CD4-positive, CD25-positive, alpha-beta regulatory T cell (primary cell): ENCODE data around the gene ALKAL2. TPM values are rescaled to one million over a fixed set of nuclear protein-coding genes. Genes with fewer than 3 reads are reported as not detected.

Experiments
- ATAC-seq, 2 donors: fragments of 150-1000 bp; cut with Tn5 transposase; one replicate each; pipeline ENCODE4 v1.10.0; 2021; ENCODE audit warnings: low read depth in 2 of 2, moderate number of reproducible peaks in 2 of 2, moderate library complexity in 1 of 2
- DNase-seq, 3 donors: peaks; one replicate each; pipeline versions ENCODE4 v3.0.0 to v3.0.0-alpha.2; 2012 to 2022; ENCODE audit warnings: mixed read lengths in 1 of 3
- H3K27ac ChIP-seq: one replicate; pipeline ENCODE4 v1.7.0; 2013; ENCODE audit warnings: mild to moderate bottlenecking, low read length; ENCODE audit not compliant: insufficient read depth, poor library complexity, severe bottlenecking
- H3K27me3 ChIP-seq: one replicate; pipeline ENCODE4 v1.7.0; 2013; ENCODE audit warnings: low read length; ENCODE audit not compliant: control insufficient read depth, insufficient read depth
- H3K36me3 ChIP-seq: one replicate; pipeline ENCODE4 v1.7.0; 2013; ENCODE audit warnings: mild to moderate bottlenecking, low read length, moderate library complexity; ENCODE audit not compliant: control insufficient read depth, insufficient read depth
- H3K4me1 ChIP-seq: 2 replicates; pipeline ENCODE4 v1.7.0; 2013; ENCODE audit warnings: mild to moderate bottlenecking, low read length; ENCODE audit not compliant: insufficient read depth, control insufficient read depth, poor library complexity, severe bottlenecking
- H3K4me3 ChIP-seq: one replicate; pipeline ENCODE4 v1.7.0; 2013; ENCODE audit warnings: low read depth, mild to moderate bottlenecking, low read length, moderate library complexity
- H3K9me3 ChIP-seq, 2 experiments: 1 replicate in 1 of 2; 2 replicates in 1 of 2; pipeline ENCODE4 v1.7.0; 2013; ENCODE audit warnings: low read length in 2 of 2, mild to moderate bottlenecking in 1 of 2, moderate library complexity in 1 of 2; ENCODE audit not compliant: control insufficient read depth in 2 of 2
- H3K27ac Mint-ChIP-seq, 3 donors: one replicate each; pipeline ENCODE4 v1.8.0; 2020 to 2022; ENCODE audit warnings: mild to moderate bottlenecking in 3 of 3, mixed read lengths in 3 of 3, moderate library complexity in 2 of 3
- H3K27me3 Mint-ChIP-seq: one replicate; pipeline ENCODE4 v1.8.0; 2022; ENCODE audit warnings: mild to moderate bottlenecking, mixed read lengths
- H3K36me3 Mint-ChIP-seq: one replicate; pipeline ENCODE4 v1.8.0; 2020; ENCODE audit warnings: mixed read lengths
- H3K4me1 Mint-ChIP-seq, 4 donors: one replicate each; pipeline ENCODE4 v1.8.0; 2020 to 2022; ENCODE audit warnings: mixed read lengths in 4 of 4, mild to moderate bottlenecking in 1 of 4
- H3K4me3 Mint-ChIP-seq, 4 donors: one replicate each; pipeline ENCODE4 v1.8.0; 2020 to 2022; ENCODE audit warnings: mild to moderate bottlenecking in 4 of 4, mixed read lengths in 4 of 4, moderate library complexity in 3 of 4
- H3K9me3 Mint-ChIP-seq, 7 donors: one replicate each; pipeline ENCODE4 v1.8.0; 2020 to 2022; ENCODE audit warnings: mixed read lengths in 7 of 7, mild to moderate bottlenecking in 3 of 7, moderate library complexity in 2 of 7
- polyA plus RNA-seq, 4 donors: library from polyadenylated mRNA; unstranded; fragments of 300-500 nt; fragmentation: Illumina TruSeq; gene quantifications; one replicate each; pipeline ENCODE4 v1.2.3, GENCODE V29; 2021
- total RNA-seq: library from RNA; stranded (reverse); gene quantifications from one replicate; pipeline ENCODE4 v1.2.3, GENCODE V29; 2022

The ALKAL2 gene
- total and polyA plus RNA-seq, 5 donors from 2014 or later, result 0.80 TPM; not detected in 4

DNA sequence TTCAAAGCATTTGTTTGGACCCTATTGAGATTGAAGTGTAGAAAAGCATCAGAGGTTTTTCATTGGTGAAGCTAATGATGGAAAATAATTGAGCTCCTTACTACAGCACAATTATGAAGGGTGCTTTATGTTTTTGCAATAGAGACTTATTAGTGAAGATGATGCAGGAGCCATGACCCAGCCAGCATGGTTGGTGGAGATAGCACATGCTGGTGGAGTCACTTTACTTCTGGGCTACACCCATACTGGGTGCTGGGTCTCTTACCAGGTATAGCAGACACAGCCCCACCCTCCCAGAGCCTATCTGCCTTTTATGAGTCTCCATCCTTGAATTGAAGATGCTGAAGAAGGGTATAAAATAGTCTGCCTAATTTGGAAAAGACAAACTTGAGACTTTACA lies 19.6 kb downstream of the ALKAL2 start:
- Histone ChIP-seq H3K4me1 (peaks cover 35% of the 10 kb centered on the region), H3K36me3 (peaks cover 28% of the 10 kb centered on the region), H3K27ac (no peak overlapping the region), H3K4me3 (no peak overlapping the region), H3K9me3 (no peaks in the 10 kb centered on the region), H3K27me3 (no peaks in the 10 kb centered on the region)
- peaks cover 0 to 2% (median 0%) of the 10 kb centered on the region in 7 donors for H3K9me3 Mint-ChIP-seq
- H3K4me1 Mint-ChIP-seq, result peaks cover 22 to 74% (median 48%) of the 10 kb centered on the region in 4 donors
- ATAC-seq, result no peak
- DNase-seq, result no peak
- peaks cover 17% of the 10 kb centered on the region for H3K36me3 Mint-ChIP-seq
- H3K4me3 Mint-ChIP-seq, result peak overlapping the region in 2 of 4 donors; percentile 12 to 16
- H3K27ac Mint-ChIP-seq, result peak overlapping the region in 1 of 3 donors; percentile 41
- H3K27me3 Mint-ChIP-seq, result no peaks in the 10 kb centered on the region

DNA sequence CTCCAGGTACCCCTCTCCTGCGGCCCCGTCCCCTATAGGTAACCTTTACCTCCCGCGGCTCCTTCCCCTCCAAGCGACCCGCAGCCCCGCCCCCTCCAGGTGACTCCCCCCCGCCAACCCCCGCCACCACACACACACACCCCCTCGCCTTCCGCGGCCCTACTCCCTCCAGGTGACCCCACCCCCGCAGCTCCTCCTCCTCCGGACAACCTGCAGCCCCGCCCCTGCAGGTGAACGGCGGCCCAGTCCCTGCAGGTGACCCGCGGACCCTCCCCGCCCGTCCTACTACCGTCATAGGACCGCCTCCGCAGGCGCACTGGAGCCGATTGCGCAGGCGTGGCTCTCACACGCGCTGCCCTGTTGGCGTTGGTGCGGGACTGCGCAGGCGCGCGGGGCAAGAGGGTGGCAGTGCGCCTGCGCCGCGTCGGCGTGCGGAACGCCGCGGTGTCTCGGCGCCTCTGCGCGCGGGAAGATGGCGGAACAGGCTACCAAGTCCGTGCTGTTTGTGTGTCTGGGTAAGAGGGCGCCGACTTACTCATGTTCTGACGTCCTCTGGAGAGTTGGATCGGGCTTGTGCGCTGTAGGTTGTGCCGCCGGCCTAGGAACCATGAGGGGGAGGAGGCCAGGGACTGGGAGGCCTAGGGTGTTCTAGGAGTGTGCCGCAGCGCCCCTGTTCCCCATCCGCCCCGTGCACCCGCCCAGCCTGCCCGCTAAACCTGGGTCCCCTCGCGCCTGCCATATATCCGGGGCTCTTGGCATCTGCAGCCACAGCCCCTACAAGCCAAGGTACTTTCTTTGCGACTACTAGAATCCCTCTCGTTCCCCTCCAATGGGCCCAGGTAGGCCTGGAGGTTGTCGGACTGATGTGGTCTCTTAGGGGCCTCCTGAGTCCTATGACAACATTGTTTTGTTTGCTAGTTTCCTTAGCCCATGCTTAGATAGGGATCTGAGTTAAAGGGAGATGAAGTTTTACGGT lies 23.1 kb downstream of the ALKAL2 start, which contains the start of gene ACP1:
TSS of gene ACP1 (plus strand) at position 455 of the 976 bp plus-strand sequence. CDS start at position 473, 18 bp downstream.
- Mint-ChIP-seq H3K27ac (peak within 1 kb of the TSS; percentile 93 to 98 (median 95)), H3K36me3 (peaks cover 7% of the 10 kb centered on the region), H3K27me3 (peaks cover 4% of the 10 kb centered on the region), H3K9me3 (peaks cover 0 to 3% (median 0%) of the 10 kb centered on the region in 7 donors), H3K4me1 (peaks cover 22 to 69% (median 31%) of the 10 kb centered on the region in 4 donors), H3K4me3 (peak within 1 kb of the TSS; percentile 92 to 98 (median 94))
- peak; percentile 80 to 82 for ATAC-seq
- H3K9me3 ChIP-seq, result no peaks in the 10 kb centered on the region
- no peaks in the 10 kb centered on the region for H3K36me3 ChIP-seq
- no peaks in the 10 kb centered on the region for H3K27me3 ChIP-seq
- DNase-seq, result peak; percentile 94 to 97 (median 96)
- peak within 1 kb of the TSS; percentile 91 for H3K4me3 ChIP-seq
- H3K4me1 ChIP-seq, result peaks cover 39% of the 10 kb centered on the region
- H3K27ac ChIP-seq, result peak within 1 kb of the TSS; percentile 89

GRCh38 chr2:263774-264492 lies 24.0 kb downstream of the ALKAL2 start, which contains the start of gene SH3YL1:
TSS of gene SH3YL1 (minus strand) at chr2:264032. CDS start at chr2:263984, 48 bp downstream.
- peaks cover 7% of the 10 kb centered on the region for H3K36me3 Mint-ChIP-seq
- H3K27ac ChIP-seq, result peak within 1 kb of the TSS; percentile 89
- peak; percentile 54 to 76 (median 69) for DNase-seq
- H3K9me3 Mint-ChIP-seq, result peaks cover 0 to 3% (median 0%) of the 10 kb centered on the region in 7 donors
- no peaks in the 10 kb centered on the region for H3K9me3 ChIP-seq
- no peaks in the 10 kb centered on the region for H3K27me3 ChIP-seq
- no peaks in the 10 kb centered on the region for H3K36me3 ChIP-seq
- H3K4me1 Mint-ChIP-seq, result peaks cover 18 to 62% (median 25%) of the 10 kb centered on the region in 4 donors
- H3K27ac Mint-ChIP-seq, result peak within 1 kb of the TSS; percentile 93 to 98 (median 95)
- peaks cover 4% of the 10 kb centered on the region for H3K27me3 Mint-ChIP-seq
- H3K4me3 ChIP-seq, result peak within 1 kb of the TSS; percentile 91
- peak within 1 kb of the TSS; percentile 92 to 98 (median 94) for H3K4me3 Mint-ChIP-seq
- peak; percentile 22 to 37 for ATAC-seq
- peaks cover 39% of the 10 kb centered on the region for H3K4me1 ChIP-seq

DNA sequence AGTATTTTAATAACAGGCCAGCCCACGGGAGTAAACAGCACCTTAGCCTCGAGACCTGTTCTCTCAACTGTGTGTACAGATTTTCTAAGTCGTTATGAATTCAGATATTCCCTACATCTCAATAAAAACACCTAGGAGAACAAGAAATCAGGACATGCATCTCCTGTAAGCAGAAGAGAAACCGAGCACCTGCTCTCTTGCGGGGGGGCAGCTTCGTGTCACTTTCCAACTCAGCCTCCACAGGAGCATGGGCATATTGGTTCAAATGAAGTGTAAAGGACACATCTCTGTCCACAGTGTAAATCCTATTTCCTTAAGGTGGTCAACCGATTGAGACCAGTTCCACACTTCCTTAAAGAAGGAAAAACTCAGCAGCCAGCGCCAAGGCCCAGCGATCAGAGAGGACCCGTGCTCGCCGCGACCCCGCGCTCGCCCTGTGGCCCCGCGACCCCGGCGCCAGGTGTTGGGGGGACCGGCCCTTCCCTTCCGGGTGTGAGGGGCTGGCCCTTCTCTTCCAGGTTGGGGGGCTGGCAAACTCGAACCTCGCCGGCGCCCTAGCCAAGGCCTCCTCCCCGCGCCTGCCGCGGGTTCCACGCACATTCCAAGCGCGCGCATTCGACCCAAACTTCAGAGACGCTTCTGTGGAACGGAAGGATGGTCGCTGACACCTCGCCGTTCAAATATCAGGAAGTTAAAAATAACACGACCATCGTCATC lies 24.7 kb downstream of the ALKAL2 start:
- Mint-ChIP-seq H3K4me3 (peak overlapping the region; percentile 92 to 95 (median 92)), H3K9me3 (peaks cover 0 to 7% (median 2%) of the 10 kb centered on the region in 7 donors), H3K27me3 (peaks cover 4% of the 10 kb centered on the region), H3K4me1 (peaks cover 11 to 56% (median 20%) of the 10 kb centered on the region in 4 donors), H3K27ac (peak overlapping the region; percentile 71 to 89 (median 88)), H3K36me3 (peaks cover 7% of the 10 kb centered on the region)
- Histone ChIP-seq H3K36me3 (no peaks in the 10 kb centered on the region), H3K27me3 (no peaks in the 10 kb centered on the region), H3K27ac (peak overlapping the region; percentile 89), H3K4me3 (peak overlapping the region; percentile 69), H3K9me3 (no peaks in the 10 kb centered on the region), H3K4me1 (peaks cover 35% of the 10 kb centered on the region)
- ATAC-seq, result no peak
- DNase-seq, result no peak

DNA sequence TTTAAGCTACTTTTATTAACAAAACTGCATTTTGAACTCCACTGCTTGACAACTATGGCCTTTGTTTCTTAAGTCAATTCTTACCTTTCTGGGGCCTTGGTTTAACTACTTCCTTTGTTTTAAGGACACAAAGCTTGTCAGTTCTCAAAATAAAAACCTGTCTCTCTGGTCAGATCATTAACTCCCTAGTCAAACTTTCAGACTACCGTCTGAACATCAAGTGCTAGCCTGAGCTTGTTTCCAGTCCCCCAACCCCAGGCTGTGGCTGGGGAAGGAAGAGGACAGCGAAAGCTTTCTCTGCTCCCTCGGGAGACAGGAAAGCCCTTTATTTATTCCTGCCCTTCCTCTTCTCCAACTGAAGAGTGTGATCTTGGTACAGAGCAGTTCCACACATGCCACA lies 25.8 kb downstream of the ALKAL2 start:
- peaks cover 0 to 9% (median 2%) of the 10 kb centered on the region in 7 donors for H3K9me3 Mint-ChIP-seq
- peak overlapping the region in 2 of 3 donors; percentile 27 to 89 for H3K27ac Mint-ChIP-seq

GRCh38 chr2:260507-261161 lies 27.3 kb downstream of the ALKAL2 start:
- Mint-ChIP-seq H3K4me3 (no peak overlapping the region), H3K27ac (no peak overlapping the region), H3K27me3 (peaks cover 4% of the 10 kb centered on the region)

More for the DNA sequence above, 25.8 kb downstream of the ALKAL2 start:
- peaks cover 4% of the 10 kb centered on the region for H3K27me3 Mint-ChIP-seq
- H3K27ac ChIP-seq, result no peak overlapping the region
- peaks cover 4 to 46% (median 15%) of the 10 kb centered on the region in 4 donors for H3K4me1 Mint-ChIP-seq
- H3K4me3 Mint-ChIP-seq, result peak overlapping the region; percentile 76 to 93 (median 86)
- H3K36me3 Mint-ChIP-seq, result peaks cover 7% of the 10 kb centered on the region
- H3K27me3 ChIP-seq, result no peaks in the 10 kb centered on the region
- ATAC-seq (no peak), DNase-seq (no peak)
- H3K4me1 ChIP-seq, result peaks cover 27% of the 10 kb centered on the region
- no peak overlapping the region for H3K4me3 ChIP-seq
- H3K36me3 ChIP-seq, result no peaks in the 10 kb centered on the region
- peaks cover 3 to 5% of the 10 kb centered on the region in 2 experiments for H3K9me3 ChIP-seq

More at GRCh38 chr2:260507-261161, 27.3 kb downstream of the ALKAL2 start:
- Histone ChIP-seq H3K9me3 (peaks cover 3 to 5% of the 10 kb centered on the region in 2 experiments), H3K27ac (no peak overlapping the region), H3K4me3 (no peak overlapping the region), H3K36me3 (no peaks in the 10 kb centered on the region), H3K27me3 (no peaks in the 10 kb centered on the region), H3K4me1 (peaks cover 24% of the 10 kb centered on the region)
- Mint-ChIP-seq H3K36me3 (peaks cover 7% of the 10 kb centered on the region), H3K9me3 (peaks cover 0 to 9% (median 2%) of the 10 kb centered on the region in 7 donors), H3K4me1 (peaks cover 0 to 32% (median 9%) of the 10 kb centered on the region in 4 donors)
- ATAC-seq, result no peak
- no peak for DNase-seq
